ENCODE data around the gene CIB1.

DNA sequence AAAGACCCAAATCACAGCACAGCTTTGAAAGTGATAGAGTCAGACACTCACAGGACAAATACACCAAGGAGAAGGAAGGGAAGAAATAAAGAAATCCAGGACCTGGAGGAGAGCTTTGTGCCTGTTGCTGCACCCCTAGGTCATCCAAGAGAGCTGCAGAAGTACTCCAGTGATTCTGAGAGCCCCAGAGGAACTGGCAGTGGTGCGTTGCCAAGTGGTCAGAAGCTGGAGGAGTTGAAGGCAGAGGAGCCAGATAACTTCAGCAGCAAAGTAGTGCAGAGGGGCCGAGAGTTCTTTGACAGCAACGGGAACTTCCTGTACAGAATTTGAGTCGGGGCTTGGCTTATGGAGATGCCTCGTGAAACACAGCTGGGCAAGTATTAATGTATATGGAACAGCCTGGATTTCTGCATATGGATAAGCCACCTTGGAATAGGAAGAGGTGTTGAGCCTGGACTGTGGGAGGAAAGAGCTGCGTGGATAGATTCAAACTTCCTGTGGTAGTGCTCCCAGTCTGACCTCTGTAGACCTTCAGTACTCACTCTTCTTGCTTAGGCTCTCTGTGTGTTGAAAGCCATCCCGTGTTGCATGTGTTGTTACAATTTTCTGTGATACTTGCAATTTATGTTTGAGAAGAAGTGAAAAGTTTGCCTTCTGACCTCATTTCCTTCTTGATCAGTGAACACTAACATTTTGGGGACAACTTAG, 37.9 kb upstream of the CIB1 start:
- TF ChIP-seq CTCF (IDR thresholded peaks at IDR 0.05) = no peak
- no peak for TF ChIP-seq POLR2A (IDR thresholded peaks at IDR 0.05)
- no peak for TF ChIP-seq POLR2AphosphoS5 (IDR thresholded peaks at IDR 0.05; ENCODE audit: insufficient read depth in 1 of 2, low read depth in 1 of 2)

Measured in vagina (tissue), 2 donors.